GM23248 (cell line): ENCODE measurements around the gene FBXO44. TPM values are rescaled to one million over a fixed set of nuclear protein-coding genes. Genes with fewer than 3 reads are reported as not detected.

ENCODE experiments used
- DNase-seq: peaks from one replicate; pipeline ENCODE4 v3.0.0-alpha.2; 2015
- H2AFZ ChIP-seq: fragments of 200-600 bp; sonication (generic); 2 replicates; pipeline ENCODE4 v1.6.1; 2016; ENCODE audit warnings: antibody characterized with exemption
- H3F3A ChIP-seq: fragments of 200-600 bp; sonication (generic); 2 replicates; pipeline ENCODE4 v1.6.1; 2016; ENCODE audit warnings: mild to moderate bottlenecking, antibody characterized with exemption, mixed run types; ENCODE audit not compliant: insufficient read depth
- H3K27ac ChIP-seq: fragments of 200-600 bp; sonication (generic); 2 replicates; pipeline ENCODE4 v1.5.1; 2016; ENCODE audit warnings: mild to moderate bottlenecking
- H3K27me3 ChIP-seq: fragments of 200-600 bp; sonication (generic); replicated peaks from 2 replicates; pipeline ENCODE4 v1.6.1; 2016; ENCODE audit warnings: mild to moderate bottlenecking; ENCODE audit not compliant: insufficient read depth
- H3K36me3 ChIP-seq: fragments of 200-600 bp; sonication (generic); 2 replicates; pipeline ENCODE4 v1.6.1; 2016; ENCODE audit warnings: low read depth, mild to moderate bottlenecking
- H3K4me1 ChIP-seq: fragments of 200-600 bp; sonication (generic); 2 replicates; pipeline ENCODE4 v1.6.1; 2016; ENCODE audit warnings: mild to moderate bottlenecking; ENCODE audit not compliant: insufficient read depth
- H3K4me2 ChIP-seq: fragments of 200-600 bp; sonication (generic); one replicate; pipeline ENCODE4 v1.6.1; 2016; ENCODE audit warnings: mild to moderate bottlenecking; ENCODE audit not compliant: unreplicated experiment
- H3K4me3 ChIP-seq: fragments of 200-600 bp; sonication (generic); 2 replicates; pipeline ENCODE4 v1.5.1; 2016; ENCODE audit warnings: mild to moderate bottlenecking
- H3K79me2 ChIP-seq: fragments of 200-600 bp; sonication (generic); 2 replicates; pipeline ENCODE4 v1.6.1; 2016; ENCODE audit warnings: mild to moderate bottlenecking; ENCODE audit not compliant: insufficient read depth
- H3K9ac ChIP-seq: fragments of 200-600 bp; sonication (generic); 2 replicates; pipeline ENCODE4 v1.6.1; 2016; ENCODE audit warnings: mild to moderate bottlenecking
- H3K9me2 ChIP-seq: fragments of 200-600 bp; sonication (generic); 2 replicates; pipeline ENCODE4 v1.6.1; 2016; ENCODE audit warnings: mixed run types, mild to moderate bottlenecking, moderate library complexity; ENCODE audit not compliant: insufficient read depth
- H3K9me3 ChIP-seq: fragments of 200-600 bp; sonication (generic); one replicate; pipeline ENCODE4 v1.6.1; 2017; ENCODE audit warnings: low read depth
- H4K20me1 ChIP-seq: fragments of 200-600 bp; sonication (generic); 2 replicates; pipeline ENCODE4 v1.6.0; 2016; ENCODE audit not compliant: insufficient read depth
- EZH2 ChIP-seq: fragments of 200-600 bp; sonication (generic); IDR thresholded peaks from 2 replicates; pipeline ENCODE4 v1.6.1; 2018; ENCODE audit warnings: antibody characterized with exemption, mild to moderate bottlenecking; ENCODE audit not compliant: insufficient read depth, poor library complexity, severe bottlenecking
- EZH2phosphoT487 ChIP-seq: fragments of 200-600 bp; sonication (generic); IDR thresholded peaks from 2 replicates; pipeline ENCODE4 v1.6.1; 2018; ENCODE audit warnings: antibody characterized with exemption, moderate library complexity, mild to moderate bottlenecking, low read depth; ENCODE audit not compliant: insufficient read depth
- WGBS, 2 experiments: methylation state at CpG; one replicate each; pipeline ENCODE4 v1.1.6; 2015 to 2017; ENCODE audit warnings: low lambda C conversion rate in 2 of 2, low coverage in 1 of 2; ENCODE audit errors: missing lambda C conversion rate in 2 of 2; 5-methylcytosine and 5-hydroxymethylcytosine counted together
- in situ Hi-C: fragments of 300-500 bp; cut with MboI; formaldehyde crosslinking; loops from 2 replicates; pipeline ENCODE4 v1.15.0; 2020
- polyA plus RNA-seq: library from polyadenylated mRNA; unstranded; fragments of >200 nt; fragmentation: Nextera tagmentation; extraction: Ambion mirVana; gene quantifications from 2 replicates; pipeline ENCODE4 v1.2.1, GENCODE V29; 2016
- total RNA-seq: library from RNA; depleted of rRNA; stranded (reverse); fragments of >200 nt; shearing (Covaris generic); gene quantifications from 2 replicates; pipeline ENCODE4 v1.2.3, GENCODE V29; 2014

The FBXO44 gene
- total and polyA plus RNA-seq, 2 experiments from 2014 or later, result 19.4 to 20.6 TPM

GRCh38 chr1:11651017-11651416, 3.7 kb upstream of the FBXO44 start:
- Histone ChIP-seq H4K20me1 (no peaks in the 10 kb centered on the region), H3K36me3 (no peaks in the 10 kb centered on the region), H3K4me2 (no peak overlapping the region), H3K27me3 (no peaks in the 10 kb centered on the region), H2AFZ (no peak overlapping the region), H3K9me2 (no peaks in the 10 kb centered on the region), H3K4me3 (no peak overlapping the region), H3K9me3 (no peaks in the 10 kb centered on the region), H3K27ac (no peak overlapping the region), H3F3A (no peaks in the 10 kb centered on the region), H3K4me1 (no peaks in the 10 kb centered on the region), H3K79me2 (no peaks in the 10 kb centered on the region), H3K9ac (no peak overlapping the region)
- TF ChIP-seq EZH2phosphoT487 (no peak), EZH2 (no peak)
- in situ Hi-C loops, result no loop called here
- DNase-seq, result no peak
- WGBS, 2 experiments, result 72 to 80% methylated on average over 4 of the region's 4 CpGs

- H3K9me3 ChIP-seq, result no peaks in the 10 kb centered on the region
- no peaks in the 10 kb centered on the region for H3K79me2 ChIP-seq
- no peak for DNase-seq
- H3K9me2 ChIP-seq, result no peaks in the 10 kb centered on the region
- H3K36me3 ChIP-seq, result no peaks in the 10 kb centered on the region
- H4K20me1 ChIP-seq, result no peaks in the 10 kb centered on the region
- no peak overlapping the region for H3K9ac ChIP-seq
- H3K4me2 ChIP-seq, result no peak overlapping the region
- no peaks in the 10 kb centered on the region for H3K27me3 ChIP-seq
- H2AFZ ChIP-seq, result no peak overlapping the region
- no peaks in the 10 kb centered on the region for H3F3A ChIP-seq
- H3K4me3 ChIP-seq, result no peak overlapping the region
- WGBS, 2 experiments, result 71 to 74% methylated on average over 11 of the region's 11 CpGs
- H3K27ac ChIP-seq, result no peak overlapping the region
- in situ Hi-C loops, result no loop called here
- TF ChIP-seq EZH2, result no peak
- TF ChIP-seq EZH2phosphoT487, result no peak
- no peaks in the 10 kb centered on the region for H3K4me1 ChIP-seq
Observed at GRCh38 chr1:11652203-11652780, 2.4 kb upstream of the FBXO44 start.

- Histone ChIP-seq H4K20me1 (no peaks in the 10 kb centered on the region), H3K27ac (no peak overlapping the region), H3K36me3 (no peaks in the 10 kb centered on the region), H3K4me2 (no peak overlapping the region), H3F3A (no peaks in the 10 kb centered on the region), H3K4me1 (no peaks in the 10 kb centered on the region), H3K4me3 (no peak overlapping the region), H3K27me3 (no peaks in the 10 kb centered on the region), H3K9me2 (no peaks in the 10 kb centered on the region), H3K79me2 (no peaks in the 10 kb centered on the region), H2AFZ (no peak overlapping the region), H3K9me3 (no peaks in the 10 kb centered on the region), H3K9ac (no peak overlapping the region)
- TF ChIP-seq EZH2phosphoT487 (no peak), EZH2 (no peak)
- 85 to 86% methylated on average over 13 to 17 of the region's 17 CpGs for WGBS, 2 experiments
- in situ Hi-C loops, result no loop called here
- no peak for DNase-seq
Observed at GRCh38 chr1:11653101-11653860, 1.4 kb upstream of the FBXO44 start.

- no peaks in the 10 kb centered on the region for H3K79me2 ChIP-seq
- H3K4me1 ChIP-seq, result no peaks in the 10 kb centered on the region
- H3K36me3 ChIP-seq, result no peaks in the 10 kb centered on the region; the same call in 1 of the 2 replicates
- H3K27me3 ChIP-seq, result no peaks in the 10 kb centered on the region
- in situ Hi-C loops, result no loop called here
- no peak overlapping the region; the same call in 1 of the 2 replicates for H3K4me3 ChIP-seq
- 90 to 95% methylated on average over 7 of the region's 7 CpGs for WGBS, 2 experiments
- no peaks in the 10 kb centered on the region for H3K9me2 ChIP-seq
- H3K9ac ChIP-seq, result no peak overlapping the region
- TF ChIP-seq EZH2, result no peak
- no peak overlapping the region for H3K4me2 ChIP-seq
- H2AFZ ChIP-seq, result peak overlapping the region; percentile 49; the same call in 1 of the 2 replicates
- H4K20me1 ChIP-seq, result no peaks in the 10 kb centered on the region
- no peak overlapping the region for H3K27ac ChIP-seq
- no peaks in the 10 kb centered on the region for H3K9me3 ChIP-seq
- no peaks in the 10 kb centered on the region for H3F3A ChIP-seq
- DNase-seq, result no peak
Observed at GRCh38 chr1:11653861-11654136, 878 bp upstream of the FBXO44 start.
